ENCODE measurements around the gene LPCAT2.

DNA sequence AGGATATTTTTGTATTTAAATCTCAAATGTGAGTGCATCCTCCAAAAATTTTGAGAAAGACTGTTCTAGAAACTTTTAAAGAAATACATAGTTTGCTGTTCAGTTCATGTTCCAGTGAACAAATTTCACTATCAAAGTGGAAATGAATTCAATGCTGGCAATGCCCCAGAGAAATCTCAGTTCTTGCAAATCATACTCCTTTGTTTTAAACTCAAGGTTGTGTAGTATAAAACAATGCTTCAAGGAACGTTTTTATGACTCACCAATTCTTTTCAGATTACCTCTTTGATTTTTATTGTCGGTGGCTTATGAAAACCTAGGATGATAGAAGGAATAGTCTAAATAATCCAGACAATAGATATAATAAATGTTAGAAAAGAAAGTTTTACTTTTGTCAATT, 17.6 kb downstream of the LPCAT2 start:
- TF ChIP-seq, protein P1, sequence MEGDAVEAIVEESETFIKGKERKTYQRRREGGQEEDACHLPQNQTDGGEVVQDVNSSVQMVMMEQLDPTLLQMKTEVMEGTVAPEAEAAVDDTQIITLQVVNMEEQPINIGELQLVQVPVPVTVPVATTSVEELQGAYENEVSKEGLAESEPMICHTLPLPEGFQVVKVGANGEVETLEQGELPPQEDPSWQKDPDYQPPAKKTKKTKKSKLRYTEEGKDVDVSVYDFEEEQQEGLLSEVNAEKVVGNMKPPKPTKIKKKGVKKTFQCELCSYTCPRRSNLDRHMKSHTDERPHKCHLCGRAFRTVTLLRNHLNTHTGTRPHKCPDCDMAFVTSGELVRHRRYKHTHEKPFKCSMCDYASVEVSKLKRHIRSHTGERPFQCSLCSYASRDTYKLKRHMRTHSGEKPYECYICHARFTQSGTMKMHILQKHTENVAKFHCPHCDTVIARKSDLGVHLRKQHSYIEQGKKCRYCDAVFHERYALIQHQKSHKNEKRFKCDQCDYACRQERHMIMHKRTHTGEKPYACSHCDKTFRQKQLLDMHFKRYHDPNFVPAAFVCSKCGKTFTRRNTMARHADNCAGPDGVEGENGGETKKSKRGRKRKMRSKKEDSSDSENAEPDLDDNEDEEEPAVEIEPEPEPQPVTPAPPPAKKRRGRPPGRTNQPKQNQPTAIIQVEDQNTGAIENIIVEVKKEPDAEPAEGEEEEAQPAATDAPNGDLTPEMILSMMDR (conservative IDR thresholded peaks at IDR 0.05; ENCODE audit: low read depth in 2 of 2) = no peak
- TF ChIP-seq POLR2AphosphoS5 (IDR thresholded peaks at IDR 0.05; ENCODE audit: low read depth) (no peak), EZH2 (IDR thresholded peaks at IDR 0.05; ENCODE audit: low read depth, unreplicated experiment) (no peak), CREB1 (CRISPR knock-in tag; IDR thresholded peaks at IDR 0.05; ENCODE audit: low read depth) (no peak), EZH2phosphoT487 (IDR thresholded peaks at IDR 0.05; ENCODE audit: unreplicated experiment) (no peak), ZNF114 (CRISPR knock-in tag; IDR thresholded peaks at IDR 0.05) (no peak), ZNF331 (CRISPR knock-in tag; IDR thresholded peaks at IDR 0.05; ENCODE audit: low read depth) (no peak)
- TF ChIP-seq, protein P2, sequence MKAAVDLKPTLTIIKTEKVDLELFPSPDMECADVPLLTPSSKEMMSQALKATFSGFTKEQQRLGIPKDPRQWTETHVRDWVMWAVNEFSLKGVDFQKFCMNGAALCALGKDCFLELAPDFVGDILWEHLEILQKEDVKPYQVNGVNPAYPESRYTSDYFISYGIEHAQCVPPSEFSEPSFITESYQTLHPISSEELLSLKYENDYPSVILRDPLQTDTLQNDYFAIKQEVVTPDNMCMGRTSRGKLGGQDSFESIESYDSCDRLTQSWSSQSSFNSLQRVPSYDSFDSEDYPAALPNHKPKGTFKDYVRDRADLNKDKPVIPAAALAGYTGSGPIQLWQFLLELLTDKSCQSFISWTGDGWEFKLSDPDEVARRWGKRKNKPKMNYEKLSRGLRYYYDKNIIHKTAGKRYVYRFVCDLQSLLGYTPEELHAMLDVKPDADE (IDR thresholded peaks at IDR 0.05) = no peak
- TF ChIP-seq, protein P3, sequence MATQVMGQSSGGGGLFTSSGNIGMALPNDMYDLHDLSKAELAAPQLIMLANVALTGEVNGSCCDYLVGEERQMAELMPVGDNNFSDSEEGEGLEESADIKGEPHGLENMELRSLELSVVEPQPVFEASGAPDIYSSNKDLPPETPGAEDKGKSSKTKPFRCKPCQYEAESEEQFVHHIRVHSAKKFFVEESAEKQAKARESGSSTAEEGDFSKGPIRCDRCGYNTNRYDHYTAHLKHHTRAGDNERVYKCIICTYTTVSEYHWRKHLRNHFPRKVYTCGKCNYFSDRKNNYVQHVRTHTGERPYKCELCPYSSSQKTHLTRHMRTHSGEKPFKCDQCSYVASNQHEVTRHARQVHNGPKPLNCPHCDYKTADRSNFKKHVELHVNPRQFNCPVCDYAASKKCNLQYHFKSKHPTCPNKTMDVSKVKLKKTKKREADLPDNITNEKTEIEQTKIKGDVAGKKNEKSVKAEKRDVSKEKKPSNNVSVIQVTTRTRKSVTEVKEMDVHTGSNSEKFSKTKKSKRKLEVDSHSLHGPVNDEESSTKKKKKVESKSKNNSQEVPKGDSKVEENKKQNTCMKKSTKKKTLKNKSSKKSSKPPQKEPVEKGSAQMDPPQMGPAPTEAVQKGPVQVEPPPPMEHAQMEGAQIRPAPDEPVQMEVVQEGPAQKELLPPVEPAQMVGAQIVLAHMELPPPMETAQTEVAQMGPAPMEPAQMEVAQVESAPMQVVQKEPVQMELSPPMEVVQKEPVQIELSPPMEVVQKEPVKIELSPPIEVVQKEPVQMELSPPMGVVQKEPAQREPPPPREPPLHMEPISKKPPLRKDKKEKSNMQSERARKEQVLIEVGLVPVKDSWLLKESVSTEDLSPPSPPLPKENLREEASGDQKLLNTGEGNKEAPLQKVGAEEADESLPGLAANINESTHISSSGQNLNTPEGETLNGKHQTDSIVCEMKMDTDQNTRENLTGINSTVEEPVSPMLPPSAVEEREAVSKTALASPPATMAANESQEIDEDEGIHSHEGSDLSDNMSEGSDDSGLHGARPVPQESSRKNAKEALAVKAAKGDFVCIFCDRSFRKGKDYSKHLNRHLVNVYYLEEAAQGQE (IDR thresholded peaks at IDR 0.05; ENCODE audit: unreplicated experiment) = no peak
